NCI-H1694 (cell line): ENCODE data around the gene FARS2.

Source experiments
- DNase-seq: peaks from one replicate; lab custom pipeline; 2025; lab: John Stamatoyannopoulos, UW

The FARS2 gene

DNA sequence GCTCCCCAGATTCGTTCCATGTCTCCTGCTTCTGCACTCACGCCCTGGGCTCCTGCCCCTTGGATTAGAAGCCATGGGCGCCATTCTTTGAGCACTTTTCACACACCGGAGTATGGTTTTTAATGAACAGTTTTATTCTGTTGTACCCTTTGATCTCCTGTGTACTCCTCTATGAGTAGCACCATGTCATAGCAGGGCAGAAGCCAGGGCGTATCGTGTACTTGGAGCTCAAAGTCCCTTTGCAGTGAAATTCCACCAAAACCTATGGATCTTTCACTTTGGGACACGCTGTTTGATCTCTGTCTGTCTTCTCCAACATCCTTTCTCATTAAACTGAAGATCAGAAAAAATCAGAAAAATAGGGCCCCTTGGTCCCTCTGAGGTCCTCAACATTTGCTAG, 470.1 kb downstream of the FARS2 start:
- no peak for DNase-seq

DNA sequence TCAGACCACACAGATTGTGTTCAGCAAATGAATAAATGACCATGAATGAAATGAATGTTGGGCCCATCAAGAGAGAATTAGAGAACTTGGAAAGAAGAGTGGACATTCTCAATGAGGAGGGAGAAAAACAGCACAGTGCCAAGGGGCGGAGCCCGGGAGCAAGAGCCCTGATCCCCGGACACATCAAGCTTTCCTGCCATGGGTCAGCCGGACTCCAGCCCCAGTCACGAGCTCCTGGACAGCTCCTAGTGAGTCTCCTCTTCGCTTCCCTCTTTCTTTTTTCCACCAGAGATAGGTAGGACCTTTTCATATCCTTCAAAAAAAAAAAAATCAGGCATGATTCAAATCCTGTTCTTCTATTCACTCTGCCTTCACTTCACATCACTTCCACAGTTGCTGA, 471.2 kb downstream of the FARS2 start:
- DNase-seq: no peak

DNA sequence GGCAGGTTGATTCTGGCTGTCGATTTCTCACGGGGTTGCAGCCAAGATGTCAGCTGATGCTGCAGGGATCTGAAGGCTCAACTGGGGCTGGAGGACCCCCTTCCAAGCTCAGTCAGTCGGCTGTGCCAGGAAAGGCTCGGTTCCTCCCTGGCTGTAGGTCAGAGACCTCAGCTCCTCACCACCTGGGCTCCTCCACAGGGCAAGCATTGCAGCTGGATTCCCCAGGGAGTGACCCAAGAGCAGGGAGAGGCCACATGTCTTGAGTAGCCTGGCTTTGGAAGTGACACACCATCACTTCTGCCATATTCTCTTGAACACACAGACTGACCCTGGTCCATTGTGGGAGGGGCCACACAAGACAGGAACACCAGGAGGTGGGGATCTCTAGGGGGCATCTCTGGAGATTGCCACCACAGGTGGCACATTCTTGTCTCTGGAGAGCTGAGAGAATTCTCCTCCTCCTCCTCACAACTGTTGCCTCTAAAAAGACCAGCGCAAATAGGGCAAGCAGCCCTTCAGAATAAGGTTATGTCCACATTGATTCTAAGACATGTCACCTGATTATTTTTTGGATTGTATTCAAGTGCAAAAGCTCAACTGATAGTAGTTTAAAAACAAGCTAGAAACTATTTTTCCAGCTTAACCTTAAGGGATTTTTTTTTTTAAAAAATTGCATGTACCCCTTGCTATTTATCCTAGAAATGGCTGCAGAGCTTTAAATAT, 474.9 kb downstream of the FARS2 start:
- DNase-seq: no peak

DNA sequence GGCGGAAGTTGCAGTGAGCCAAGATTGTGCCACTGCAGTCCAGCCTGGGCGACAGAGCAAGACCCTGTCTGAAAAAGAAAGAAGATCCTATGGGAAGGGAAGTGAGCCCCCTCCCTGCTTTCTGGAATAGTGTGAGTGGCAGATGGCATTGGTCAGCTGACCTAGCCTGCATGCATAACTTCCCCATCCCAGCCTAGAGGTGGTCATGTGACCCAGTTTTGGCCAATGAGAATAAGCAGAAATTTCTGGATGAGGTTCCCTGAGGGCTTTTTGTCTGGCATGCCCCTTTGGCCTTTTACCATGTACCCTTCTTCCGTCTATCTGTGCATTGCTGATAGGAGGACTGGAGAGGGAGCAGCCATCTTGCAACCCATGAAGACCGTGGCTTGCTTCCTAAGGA, 476.1 kb downstream of the FARS2 start:
- no peak for DNase-seq

DNA sequence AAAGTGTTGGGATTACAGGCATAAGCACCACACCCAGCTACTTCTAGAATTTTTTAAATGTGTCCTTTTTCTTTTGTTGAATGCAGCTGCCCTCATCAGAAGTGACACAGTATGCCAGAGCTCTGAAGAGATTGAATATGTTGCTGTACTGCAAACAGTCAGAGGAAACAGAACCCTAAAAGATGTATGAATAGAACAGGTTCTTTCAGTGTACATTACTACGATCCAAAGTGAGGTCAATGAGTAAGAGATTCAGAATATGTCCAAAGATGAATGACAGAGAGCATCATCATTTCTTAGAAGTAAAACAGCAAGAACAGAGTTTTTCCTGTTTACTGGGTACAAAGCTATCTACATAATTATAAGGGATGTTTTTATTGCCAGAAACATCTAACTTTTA, 476.9 kb downstream of the FARS2 start:
- DNase-seq: no peak

DNA sequence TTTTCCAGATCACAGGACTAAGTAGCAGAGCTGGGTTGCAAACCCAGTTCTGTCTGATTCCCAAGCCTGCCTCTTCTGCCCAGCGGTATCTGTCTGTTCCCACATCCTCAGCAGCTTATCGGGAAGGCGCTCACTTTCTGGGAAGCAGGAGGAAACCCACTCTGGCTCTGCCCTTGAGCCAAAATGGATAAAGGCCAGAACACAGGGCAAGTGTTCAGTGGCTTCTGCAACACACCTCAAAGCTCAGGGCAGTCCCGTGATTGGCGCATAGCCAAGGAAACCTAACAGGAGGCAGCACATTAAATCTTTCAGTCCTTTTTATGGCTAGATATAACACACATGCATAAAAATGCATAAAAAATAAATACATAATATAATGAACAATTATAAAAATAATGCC, 483.2 kb downstream of the FARS2 start:
- no peak for DNase-seq

DNA sequence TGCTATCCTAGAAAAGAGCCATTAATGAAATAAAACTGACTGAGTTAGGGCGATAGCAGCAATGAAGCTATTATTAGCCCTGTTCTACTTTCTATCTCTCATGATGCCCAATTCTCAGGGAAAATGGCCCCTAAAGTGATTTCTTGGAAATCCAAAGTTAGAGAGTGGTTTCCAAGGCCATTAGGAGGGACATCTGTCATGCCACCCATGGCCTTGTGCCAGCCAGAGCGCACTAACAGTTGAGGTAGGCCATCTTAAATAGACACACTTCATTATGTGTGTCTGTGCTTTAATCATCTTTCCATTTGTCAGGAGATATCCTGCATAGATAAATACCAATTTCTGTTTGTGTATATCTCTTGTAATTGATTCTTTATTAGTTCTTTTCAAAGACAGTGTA, 483.8 kb downstream of the FARS2 start:
- no peak for DNase-seq

DNA sequence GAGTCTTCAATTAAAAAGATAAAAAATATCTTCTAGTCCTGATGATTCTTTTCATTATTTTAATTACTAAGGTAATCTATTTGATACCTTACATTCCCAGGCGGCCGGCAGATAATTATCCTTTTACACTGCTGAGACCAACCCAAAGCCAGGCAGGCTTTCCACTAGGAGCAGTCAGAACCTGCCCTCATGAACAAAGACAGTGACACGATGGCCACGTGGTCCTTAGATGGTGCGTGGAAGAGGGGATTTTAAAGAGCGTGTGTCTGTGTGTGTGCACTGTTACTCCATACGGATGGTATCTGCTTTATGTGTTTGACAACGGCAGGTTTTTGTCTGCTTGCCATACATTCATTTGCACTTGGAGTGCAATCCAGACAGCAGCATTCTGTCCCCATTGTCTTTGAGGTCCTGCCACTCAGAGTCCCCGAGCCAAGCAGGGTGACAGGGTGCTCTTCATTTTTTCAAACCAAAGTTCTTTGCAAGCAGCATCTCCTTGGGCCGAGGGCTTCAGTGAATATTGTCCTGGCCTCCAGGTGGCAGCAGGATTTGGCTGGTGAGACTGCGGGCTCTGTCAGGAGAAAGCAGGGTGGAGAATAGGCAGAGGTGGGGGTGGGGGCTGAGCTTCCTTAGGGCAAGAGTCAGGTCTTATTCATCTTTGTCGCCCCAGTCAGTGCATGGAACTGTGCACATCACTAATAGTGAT, 484.9 kb downstream of the FARS2 start:
- no peak for DNase-seq

DNA sequence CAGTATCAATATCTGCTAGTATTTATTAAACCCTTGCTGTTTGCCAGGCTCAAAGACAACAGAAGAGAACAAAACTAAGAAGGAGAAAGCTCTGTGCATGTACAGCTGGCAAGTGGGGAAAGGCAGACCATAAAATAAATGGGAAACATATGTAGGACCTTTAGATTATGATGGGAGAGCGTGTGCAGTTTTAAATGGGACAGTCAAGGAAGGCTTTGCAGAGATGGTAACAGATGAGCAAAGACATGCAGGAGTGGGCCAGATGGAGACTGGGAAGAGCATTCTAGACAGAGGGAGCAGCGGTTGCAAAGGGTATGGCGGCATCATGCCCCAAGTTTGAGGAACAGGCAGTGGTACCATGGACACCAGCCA, 485.4 kb downstream of the FARS2 start:
- DNase-seq: no peak

DNA sequence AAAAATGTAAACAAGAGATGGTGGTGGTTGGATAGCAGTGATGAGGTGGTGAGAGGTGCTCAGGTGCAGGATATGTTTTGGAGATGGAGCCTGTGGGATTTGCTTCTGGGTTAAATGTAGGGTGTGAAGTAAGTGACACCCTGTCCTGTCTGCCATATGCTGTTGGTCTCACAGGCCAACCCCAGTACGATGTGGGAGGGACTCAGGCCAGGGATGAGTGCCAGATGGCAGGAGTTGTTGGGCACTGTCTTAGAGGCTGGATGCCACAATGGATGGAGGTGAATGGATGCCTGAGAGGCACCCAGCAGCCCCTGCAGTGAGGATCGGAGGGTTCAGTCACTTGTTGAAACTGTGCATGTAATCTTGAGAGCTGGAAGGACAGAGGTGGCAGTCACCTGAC, 486.1 kb downstream of the FARS2 start:
- DNase-seq: no peak

DNA sequence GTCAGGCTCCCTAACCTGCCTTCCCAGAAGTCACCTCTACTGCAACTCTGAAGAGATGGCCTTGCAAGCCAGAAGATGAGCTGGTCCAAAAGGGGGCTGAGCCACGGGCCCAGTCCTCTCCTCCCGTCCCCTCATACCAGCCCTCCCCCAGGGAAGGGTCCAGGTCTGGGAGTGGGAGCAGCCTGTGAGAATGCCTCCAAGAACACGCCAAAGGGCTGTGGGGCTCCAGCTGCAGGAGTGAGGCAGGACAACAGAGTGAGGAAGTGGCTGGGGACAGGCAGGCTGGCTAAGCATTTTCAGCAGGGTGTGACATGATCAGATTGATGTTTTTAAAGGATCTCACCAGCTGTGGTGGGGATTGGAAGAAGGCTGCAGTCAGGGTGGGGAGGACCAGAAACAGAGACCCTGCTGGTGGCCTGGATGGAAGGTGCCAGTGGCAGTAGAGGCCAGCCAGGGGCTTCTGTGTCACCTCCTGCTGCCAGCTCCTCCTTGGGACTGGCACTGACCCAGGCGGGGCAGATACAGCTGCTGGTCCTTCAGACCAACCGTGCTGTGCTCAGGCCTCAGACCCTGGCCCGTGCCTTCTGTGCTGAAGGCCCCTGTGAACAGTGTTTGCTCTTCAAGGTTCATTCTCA, 487.8 kb downstream of the FARS2 start:
- no peak for DNase-seq

DNA sequence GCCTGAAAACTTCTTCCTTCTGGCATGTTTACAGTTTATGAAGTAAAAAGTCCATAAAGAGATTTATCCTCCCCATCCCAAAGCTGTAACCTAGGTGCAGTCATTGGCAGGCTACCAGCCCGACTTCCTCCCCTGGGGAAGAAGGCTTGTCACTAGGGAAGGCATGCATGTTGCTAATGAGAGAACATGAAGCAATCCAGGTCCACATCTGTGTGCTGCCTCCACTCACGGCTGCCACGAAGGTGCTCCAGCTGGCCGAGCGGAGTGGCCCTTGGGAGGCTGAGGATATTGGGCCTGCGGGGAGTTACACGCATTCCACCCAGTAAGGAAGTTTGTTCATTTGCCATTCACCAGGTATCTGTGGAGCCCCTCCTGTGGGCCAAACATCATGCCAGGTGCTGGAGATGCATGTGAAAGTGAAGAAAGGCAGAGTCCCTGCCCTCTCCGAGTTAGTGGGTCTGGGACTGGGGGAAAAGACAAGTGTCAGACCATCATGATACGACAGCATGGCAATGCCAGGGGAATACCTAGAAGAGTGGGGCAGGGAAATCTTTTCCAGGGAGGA, 488.4 kb downstream of the FARS2 start:
- no peak for DNase-seq

DNA sequence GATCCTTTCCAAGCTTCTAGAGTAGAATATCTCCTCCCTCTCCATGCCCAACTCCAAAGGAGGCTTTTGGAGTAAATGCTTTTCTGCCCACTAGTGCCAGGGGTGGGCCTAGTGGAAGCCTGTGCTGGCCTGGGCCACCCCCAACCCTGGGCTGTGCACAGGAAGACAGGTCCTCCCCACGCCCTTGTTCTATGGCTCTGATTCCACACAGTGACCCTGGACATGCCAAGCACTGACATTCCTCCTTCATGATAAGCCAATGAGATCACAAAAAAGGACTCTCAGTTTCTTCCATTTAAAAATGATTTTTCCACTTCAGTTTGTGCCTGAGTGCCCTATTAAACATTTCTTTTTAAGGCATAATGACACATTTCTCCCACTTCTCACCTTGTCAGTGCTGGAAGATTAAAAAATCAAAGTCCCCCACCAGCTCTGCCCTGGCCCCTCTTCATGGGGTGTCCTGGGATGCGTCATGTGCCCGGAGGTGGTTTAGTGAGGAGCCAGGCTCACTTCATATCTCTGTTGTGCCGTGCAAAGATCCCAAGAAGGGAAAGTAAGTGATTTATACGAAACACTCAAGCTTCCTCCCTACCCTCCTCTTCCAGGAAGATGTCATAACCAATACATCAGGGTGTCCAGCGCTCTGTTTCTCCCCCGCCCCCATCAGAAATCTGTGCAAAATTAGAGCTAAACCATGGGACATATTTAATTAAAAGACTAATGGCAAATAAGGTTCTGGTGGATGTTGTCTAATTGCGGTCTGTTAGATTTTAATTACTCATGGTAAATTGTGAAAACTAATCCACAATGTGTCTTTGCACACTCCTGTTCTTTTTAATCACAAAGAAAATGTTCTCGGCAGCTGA, 490.4 kb downstream of the FARS2 start:
- DNase-seq: no peak

DNA sequence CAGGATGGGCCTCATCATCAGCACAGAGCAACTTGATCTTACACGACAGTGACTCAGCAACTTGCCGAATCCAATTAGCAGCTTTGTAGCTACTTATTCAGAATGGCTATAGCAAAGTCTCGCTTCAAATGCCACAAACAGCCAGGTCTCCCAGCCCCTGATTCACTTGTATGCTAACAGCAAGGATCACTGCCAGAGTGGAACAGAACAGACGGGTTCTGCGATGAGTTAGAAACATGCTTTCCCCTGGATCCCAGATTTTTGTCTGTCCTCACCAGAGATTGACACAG, 491.0 kb downstream of the FARS2 start:
- no peak for DNase-seq

DNA sequence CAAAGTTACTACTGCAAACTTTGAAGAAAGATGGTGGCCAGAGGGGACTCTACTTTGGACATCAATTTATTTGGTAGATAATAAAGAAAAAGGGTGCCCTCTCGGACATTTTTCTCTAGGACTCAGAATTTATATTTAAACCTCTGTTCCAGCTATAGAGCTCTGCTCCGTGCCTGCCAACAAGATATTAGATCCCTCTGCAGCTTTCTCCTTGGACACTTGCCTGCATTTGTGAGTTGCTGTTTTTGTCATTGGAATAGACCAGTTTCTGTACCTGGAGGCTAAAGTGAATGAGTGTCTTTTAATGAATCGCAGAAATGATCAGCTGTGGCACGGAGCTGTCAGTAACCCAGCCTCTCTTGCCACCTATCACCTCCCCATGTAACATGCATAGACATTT, 491.9 kb downstream of the FARS2 start:
- no peak for DNase-seq

DNA sequence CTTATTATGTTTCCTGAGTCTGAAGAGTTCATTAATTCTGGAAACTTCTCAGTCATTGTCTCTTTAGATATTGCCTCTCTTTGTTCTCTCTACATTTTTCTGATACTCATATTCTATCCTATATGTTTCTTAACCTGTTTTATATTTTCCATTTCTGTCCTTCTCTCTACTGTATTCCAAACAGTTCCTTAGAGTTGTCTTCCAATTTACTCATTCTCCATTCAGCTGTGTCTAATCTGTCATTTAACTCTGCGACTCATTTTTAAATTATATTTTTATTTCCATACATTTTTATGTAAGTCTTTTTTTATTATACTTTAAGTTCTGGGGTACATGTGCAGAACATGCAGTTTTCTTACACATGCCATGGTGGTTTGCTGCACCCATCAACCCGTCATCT, 493.6 kb downstream of the FARS2 start:
- DNase-seq: no peak

DNA sequence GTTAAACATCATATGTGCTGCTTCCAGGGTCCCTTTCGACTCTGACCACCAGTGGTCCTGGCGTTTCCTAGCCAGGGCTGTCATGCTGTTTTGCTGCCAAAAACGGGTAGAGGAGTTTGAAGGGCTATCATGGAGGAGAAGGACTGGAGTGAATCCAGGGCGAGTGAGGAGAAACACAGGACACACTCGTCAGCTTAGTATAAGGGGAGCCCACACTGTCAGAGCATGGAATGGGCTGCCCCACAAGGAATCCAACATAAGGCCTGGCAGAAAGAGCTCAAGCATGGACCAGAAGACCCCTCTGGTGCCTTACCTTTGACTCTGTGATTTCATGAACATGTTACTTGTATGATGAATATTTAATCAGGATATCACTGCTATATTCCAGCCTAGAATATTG, 498.3 kb downstream of the FARS2 start:
- no peak for DNase-seq

DNA sequence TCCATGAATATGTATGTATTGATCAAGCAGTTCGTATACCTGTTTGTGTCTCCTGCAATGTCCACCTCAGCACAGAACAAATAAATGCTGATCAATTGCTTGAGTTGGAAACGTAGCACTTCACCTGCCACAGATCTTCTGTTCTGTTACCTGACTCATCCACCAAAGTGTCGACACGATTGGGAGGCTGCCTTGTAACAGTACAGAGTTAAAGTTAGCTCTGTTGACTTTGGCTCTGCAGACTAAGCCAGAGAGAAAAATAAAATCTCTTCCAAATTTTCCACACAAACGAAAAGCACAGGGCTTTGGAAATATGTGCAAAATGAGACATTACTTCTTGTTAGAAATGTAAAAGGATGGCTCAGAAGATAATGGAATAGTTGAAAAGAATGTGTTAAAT, 500.1 kb downstream of the FARS2 start:
- no peak for DNase-seq

DNA sequence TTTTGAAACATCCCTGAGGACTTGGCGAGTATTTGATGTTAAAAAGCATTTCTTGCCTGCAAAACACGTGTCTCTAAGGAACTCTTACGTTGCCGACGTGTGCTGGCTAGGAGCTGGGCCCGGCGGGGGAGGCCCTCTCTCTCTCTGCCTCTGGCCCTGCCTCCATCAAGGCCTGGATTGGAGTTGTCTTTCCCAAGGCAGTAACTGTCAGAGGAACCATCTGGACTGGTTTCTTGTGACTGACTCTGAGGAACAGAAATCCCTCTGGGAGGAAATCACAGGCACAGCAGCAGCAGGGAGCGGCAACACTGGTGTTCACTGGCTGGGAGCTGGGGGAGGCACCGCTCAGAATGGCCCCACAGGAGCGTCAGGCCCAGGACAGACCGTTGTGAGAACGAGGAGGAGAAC, 501.3 kb downstream of the FARS2 start:
- no peak for DNase-seq

DNA sequence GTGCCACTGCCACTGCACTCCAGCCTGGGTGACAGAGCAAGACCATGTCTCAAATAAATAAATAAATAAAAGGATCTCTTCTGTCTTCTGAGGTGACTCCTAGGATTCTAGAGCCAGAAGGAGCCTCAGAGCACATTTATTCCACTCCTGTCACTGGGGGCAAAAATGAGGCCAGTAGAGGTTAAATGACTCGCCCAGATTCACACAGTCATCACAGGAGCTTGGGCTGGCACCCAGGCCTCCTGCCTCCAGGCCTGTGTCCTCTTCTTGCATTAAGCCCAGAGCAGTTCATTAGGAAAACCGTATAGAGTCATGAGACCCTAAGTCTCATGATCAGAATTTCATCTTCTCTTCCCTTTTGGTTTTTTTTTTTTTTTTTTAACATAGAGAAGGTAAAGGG, 502.1 kb downstream of the FARS2 start:
- no peak for DNase-seq

DNA sequence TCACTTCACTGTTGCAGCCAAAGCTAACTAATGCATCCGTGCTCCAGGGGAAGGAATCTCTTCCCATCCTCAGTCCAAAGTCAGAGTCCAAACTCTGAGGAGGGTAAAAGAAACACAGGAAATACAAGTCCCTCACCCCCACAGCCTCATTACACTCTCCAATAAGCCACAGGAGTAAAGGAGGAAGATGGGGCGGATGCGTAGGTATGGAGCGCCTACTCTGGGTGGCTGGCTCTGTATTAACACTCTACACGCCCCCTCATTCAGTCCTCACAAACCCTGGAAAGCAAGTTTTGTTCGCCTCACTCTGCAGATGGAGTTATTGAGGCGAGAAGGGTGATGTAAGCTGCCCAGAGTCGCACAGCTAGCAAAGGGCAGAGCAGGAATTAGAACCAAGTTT, 502.6 kb downstream of the FARS2 start:
- peak; percentile 32 for DNase-seq

DNA sequence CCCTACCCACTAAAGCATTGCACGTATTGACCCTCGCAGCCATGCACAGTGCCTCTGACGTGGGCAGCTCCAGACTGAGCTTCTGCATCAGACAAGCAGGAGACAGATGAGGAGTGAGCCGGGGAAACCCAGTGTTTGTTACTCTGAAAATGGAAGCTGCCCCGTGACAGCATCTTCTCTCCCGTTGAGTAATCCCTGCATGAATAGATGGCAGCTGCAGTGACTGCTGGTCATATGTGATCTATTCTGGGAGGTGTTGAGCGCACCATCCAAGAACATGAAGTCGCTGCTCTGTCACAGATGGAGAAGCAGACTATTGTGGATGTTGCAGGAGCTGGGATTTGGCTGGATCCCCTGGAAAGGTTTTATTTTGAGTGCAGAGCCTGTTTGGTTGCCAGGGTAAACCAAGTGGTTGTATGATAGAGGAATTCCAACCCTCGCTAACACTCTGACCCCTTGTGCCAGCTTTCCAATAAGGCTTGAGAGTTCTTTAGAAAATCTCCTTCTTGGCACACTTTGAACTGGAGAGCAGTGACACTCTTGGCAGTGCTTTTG, 503.2 kb downstream of the FARS2 start:
- DNase-seq: peak; percentile 83
